Measurements from ENCODE around the gene CDCP2.
A peak's percentile ranks its signal among the peaks of the same experiment; 100 is the strongest.

Gene CDCP2

DNA sequence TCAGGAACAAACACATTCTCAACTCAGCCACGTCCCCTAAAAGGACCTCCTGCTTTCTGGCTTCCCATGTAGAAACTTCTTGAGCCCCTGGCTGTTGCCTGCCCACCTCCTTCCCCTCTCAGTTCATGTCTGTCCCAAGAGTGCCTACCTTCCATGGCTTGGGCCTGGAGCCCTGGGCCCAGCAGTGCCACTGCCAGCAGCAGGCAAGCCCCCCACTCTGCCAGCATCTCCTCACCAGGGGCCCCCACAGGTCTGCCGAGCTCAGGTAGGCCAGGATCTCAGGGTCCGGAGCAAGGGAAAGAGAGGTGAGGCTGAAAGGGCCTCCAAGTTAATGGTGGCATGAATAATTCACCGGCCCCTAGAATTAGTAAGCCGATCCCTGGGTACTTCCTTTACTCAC is at the start of gene CDCP2:
CDCP2 (minus strand) TSS at position 305 of the 400 bp plus-strand sequence; CDS start at position 227, 78 bp downstream.
- no peak for DNase-seq

DNA sequence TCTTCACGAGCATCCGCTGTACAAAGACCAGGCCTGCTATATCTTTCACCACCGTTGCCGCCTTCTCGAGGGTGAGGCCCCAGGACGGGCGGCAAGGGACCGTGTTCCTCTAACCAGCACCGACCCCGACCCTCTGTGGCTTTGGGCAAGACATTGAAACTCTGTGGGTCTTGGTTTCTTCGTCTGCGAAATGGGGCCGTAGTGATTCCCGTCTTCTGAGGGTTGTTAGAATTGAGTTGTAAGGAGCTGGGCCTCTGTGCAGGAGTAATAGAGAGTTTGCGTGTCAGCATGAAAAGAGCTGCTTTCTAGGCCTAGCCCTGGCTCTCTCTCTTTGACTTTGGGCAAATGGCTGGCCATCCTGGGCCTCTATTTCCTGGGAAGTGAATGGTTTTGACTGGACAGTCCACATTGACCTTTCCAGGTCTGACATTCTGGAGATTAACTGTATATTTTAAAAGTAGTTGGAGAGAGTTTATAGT is 47.8 kb upstream of the CDCP2 start:
- DNase-seq, result no peak

DNA sequence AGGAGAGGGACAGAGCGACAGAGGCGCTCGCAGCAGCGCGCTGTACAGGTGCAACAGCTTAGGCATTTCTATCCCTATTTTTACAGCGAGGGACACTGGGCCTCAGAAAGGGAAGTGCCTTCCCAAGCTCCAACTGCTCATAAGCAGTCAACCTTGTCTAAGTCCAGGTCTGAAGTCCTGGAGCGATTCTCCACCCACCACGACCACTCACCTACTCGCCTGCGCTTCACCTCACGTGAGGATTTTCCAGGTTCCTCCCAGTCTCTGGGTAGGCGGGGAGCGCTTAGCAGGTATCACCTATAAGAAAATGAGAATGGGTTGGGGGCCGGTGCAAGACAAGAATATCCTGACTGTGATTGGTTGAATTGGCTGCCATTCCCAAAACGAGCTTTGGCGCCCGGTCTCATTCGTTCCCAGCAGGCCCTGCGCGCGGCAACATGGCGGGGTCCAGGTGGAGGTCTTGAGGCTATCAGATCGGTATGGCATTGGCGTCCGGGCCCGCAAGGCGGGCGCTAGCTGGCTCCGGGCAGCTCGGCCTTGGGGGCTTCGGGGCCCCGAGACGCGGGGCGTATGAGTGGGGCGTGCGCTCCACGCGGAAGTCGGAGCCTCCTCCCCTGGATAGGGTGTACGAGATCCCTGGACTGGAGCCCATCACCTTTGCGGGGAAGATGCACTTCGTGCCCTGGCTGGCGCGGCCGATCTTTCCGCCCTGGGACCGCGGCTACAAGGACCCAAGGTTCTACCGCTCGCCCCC is 47.1 kb upstream of the CDCP2 start, which contains the start of the genes CYB5RL and MRPL37:
CYB5RL (minus strand) TSS at position 266 of the 754 bp plus-strand sequence. CDS start 4,414 bp downstream, outside the sequence.
MRPL37 (plus strand) TSS at position 403 of the 754 bp plus-strand sequence; CDS start at position 480, 77 bp downstream.
- DNase-seq, result peak; percentile 94 to 97

- DNase-seq, result no peak
These were observed 46.5 kb upstream of the CDCP2 start for GRCh38 chr1:54199151-54199764.

DNA sequence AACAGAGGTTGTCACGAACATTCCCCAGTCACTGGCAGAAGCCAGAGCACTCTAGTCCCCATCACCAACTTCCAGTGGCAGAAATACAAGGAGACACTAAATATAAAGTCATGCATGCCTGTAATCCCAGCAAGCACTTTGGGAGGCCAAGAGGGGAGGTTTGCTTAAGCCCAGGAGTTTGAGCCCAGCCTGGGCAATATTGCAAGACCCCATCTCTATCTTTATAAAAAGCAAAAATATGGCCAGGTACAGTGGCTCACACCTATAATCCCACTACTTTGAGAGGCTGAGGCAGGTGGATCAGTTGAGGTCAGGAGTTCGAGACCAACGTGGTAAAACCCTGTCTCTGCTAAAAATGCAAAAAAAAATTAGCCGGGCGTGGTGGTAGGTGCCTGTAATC is 40.7 kb upstream of the CDCP2 start:
- DNase-seq, result no peak

- no peak for DNase-seq
These were observed 38.7 kb upstream of the CDCP2 start for GRCh38 chr1:54191525-54191924.

GRCh38 chr1:54190526-54190925 is 37.7 kb upstream of the CDCP2 start:
- no peak for DNase-seq

GRCh38 chr1:54188291-54188690 is 35.5 kb upstream of the CDCP2 start:
- no peak for DNase-seq

DNA sequence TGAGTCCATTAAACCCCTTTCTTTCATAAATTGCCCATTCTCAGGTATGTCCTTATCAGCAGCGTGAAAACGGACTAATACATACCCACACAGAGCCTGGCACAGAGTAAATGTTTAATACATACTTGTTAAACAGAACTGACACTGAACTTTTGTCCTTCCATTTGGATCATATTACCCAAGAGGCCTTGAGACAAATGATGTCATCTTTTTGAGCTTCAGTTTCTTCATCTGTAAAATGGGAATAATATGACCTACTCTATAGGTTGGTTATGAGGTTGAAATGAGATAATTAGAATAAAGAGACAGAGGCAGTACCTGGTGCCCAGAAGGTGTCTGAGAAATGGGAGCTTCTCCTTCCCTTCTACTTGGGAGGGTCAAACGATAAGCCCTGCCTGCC is 33.3 kb upstream of the CDCP2 start:
- no peak for DNase-seq

DNA sequence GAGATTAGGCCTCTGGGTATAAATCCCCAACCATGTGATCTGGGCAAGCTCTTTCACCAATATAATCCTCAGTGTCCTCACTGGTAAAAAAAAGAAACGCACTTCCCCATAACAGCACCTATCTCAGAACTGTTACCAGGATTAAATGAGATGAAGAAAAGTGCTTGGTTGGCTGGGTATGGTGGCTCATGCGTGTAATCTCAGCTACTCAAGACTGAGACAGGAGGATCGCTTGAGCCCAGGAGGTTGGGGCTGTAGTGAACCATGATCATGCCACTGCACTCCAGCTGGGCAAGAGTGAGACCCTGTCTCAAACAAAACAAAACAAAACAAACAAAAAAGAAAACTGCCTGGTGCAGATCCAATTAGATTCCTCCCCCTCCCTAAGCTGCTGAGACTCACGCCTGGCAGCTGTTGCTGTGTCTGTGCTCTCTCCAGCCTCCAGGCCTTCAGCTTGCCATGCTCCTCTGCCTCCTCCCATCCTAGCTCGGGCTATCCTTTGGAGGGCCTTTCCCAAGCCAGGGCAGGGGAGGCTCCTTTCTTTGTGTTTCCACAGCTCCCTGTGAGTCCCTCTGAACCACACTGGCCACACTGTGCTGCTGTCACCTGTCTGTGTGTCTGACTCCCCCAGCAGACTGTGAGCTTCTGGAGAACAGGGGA is 28.0 kb upstream of the CDCP2 start:
- DNase-seq, result peak in 1 of 2 experiments; percentile 7

GRCh38 chr1:54178296-54179070 is 25.7 kb upstream of the CDCP2 start:
- DNase-seq, result no peak

GRCh38 chr1:54177726-54178125 is 24.9 kb upstream of the CDCP2 start:
- no peak for DNase-seq

DNA sequence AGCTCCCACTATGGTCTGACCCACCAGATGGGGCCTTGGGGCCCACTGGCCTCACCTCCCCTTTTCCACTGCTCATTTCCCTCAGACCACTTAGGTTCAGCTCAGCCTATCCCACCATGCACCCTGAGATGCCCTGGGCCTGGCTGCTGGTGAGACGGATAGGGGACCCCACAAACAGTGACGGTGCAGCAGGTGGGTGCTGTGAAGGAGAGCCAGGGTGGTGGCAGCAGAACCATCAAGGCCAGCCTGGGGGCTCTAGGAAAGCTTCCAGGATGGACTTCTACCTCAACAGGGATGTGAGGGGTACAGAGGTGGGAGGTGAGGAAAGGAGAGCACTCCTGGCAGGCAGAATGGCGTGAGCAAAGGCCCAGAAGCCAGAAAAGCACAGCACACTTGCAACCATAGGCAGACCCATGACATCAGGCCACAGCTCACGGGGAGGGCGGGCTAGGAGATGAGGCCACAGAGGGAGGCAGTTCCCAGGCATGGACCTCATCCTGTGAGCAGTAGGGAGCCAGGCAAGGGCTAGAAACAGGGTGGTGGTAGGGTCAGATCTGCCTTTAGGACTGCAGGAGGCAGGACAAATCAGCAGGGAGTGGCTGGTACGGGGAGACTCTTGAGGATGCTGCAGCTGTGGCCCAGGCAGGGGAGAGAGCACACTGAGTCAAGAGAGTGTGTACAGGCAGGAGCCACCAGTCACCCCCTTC is 24.0 kb upstream of the CDCP2 start:
- DNase-seq, result no peak

DNA sequence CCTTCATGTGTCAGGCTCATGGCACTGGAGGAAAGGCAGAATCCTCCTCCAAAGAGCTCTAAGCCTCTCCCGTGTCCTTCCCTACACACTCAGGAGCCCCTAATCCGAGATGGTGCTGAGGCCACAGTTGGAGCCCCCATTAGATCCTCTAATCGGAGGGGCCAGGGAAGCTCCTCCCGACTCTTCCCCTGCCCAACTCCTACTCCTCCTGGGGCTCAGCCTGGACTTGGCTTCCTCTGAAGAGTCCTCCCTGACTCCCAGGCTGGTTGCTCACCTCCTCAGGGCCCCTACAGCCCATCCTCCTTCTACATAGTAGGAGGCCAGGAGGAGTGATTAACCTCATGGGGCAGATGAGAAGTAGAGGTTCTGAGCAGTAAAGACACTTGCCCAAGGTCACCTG is 21.3 kb upstream of the CDCP2 start:
- no peak for DNase-seq

- DNase-seq, result no peak
These were observed 20.9 kb upstream of the CDCP2 start for GRCh38 chr1:54173681-54174080.

DNA sequence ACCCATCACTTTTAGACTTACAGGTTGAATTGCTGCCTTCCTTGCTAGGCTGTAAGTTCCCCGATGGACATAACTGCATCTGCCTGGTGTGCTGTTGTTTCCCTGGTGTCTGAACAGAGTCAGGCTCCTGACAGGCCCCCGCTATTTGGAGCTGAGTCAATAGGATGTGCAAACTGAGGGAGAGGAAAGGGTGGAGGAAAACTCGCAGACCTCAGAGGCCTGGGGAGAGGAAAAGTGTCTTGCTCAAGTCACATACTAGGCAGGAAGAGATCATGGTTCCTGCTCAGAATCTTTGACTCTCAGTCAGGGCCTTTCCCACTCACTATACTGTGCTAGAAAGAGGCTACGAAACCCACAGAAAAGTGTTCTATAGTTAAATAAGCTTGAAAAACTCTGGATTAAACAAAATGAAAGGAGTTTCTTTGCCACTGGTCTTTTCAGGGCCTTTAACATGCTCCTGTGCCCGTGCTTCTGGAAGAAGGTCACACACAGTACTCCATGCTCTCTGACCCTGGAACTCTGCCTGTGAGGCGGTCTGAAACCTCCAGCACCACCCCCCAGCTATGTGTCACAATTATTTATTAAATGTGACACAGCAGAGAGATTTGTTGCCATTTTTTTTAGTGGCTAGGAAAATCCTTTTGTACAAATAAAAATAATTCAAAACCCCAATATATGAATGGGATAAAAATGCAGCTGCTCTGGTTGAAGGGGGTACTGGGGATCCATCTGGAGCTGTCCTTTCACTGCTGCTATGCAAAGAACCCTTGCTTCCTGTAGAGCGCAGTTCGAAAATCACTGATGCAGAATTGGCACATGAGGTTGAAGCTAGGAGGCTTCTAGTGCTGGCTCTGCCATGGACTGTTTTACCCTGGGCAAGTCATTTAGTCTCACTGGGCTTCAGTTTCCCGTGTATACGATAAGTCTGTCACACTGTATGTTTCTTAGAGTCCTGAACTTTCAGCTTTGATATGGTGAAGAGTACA is 20.1 kb upstream of the CDCP2 start:
- DNase-seq, result no peak

DNA sequence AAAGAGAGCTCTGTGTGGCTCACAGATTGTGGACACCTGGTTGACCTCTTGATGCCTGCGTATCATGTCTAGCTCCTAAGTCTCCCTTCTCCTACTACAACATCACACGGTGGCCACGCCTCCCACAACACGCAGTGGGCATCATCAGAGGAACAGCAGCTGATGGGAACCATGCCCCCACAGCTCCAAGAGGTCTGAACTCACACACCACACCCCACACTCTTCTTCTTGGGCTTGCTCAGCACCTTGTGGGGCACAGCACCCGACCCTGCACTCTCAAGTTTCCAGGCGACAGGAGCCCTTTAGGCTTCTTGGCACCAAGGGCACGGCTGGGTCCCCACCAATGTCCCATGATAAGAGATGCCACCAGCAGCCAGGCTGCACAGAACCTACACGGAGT is 18.8 kb upstream of the CDCP2 start:
- no peak for DNase-seq

DNA sequence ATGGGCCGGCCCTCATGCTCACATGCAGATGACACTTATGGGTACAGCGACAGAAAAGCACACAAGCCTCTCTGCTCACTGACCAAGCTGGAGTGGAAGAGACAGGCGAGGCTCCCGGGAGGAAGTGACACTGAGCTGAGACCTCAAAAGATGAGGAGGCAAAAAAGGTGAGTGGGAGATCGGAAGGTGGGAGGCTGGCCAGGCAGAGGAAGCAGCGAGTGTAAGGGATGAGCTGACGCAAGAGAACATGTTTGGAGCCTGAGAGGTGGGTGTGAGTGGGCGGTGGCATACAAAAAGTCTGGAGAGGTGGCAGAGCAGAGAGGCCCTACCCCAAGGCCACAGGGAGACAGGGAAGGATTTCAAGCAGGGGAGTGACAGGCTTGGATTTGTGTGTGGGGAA is 18.2 kb upstream of the CDCP2 start:
- DNase-seq, result no peak

DNA sequence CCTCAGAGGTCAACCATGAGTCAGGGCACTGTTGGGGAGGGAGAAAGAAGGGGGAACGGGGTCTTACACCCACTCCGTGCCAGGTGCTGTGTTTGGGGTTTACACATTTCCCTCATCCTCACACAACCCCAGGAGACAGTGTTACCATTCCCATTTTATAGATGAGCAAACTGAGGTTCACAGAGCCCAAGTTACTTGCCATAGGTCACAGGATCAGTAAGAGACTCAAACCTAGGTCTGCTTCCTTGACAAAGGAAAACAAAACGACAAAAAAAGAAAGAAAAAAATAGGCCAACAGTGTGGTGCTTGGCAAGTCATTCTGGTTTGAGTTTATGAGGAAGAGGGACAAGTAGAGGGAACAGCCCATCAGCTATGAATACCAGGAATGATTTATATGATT is 16.3 kb upstream of the CDCP2 start:
- DNase-seq, result no peak

GRCh38 chr1:54168206-54168965 is 15.6 kb upstream of the CDCP2 start:
- DNase-seq, result no peak
